Esophagus mucosa (tissue), 1 donor: ENCODE measurements around the gene PACRG. TPM values are rescaled to one million over a fixed set of nuclear protein-coding genes. Genes with fewer than 3 reads are reported as not detected.

Experiments
- total RNA-seq: library from RNA; stranded (reverse); gene quantifications from one replicate; pipeline ENCODE4 v1.2.4, GENCODE V29; 2023
- donor health status: DM: yes; HTN: yes; CAD: no.

PACRG gene
- total RNA-seq, 1 donor from 2014 or later: 0.76 TPM

Other genes starting within 250 kb of the PACRG start
- 2.4 TPM for gene PRKN, start 208 bp upstream of the PACRG start, total RNA-seq